HG02571 (cell line): Measurements from ENCODE around the gene KCNK5.

ENCODE experiments used
- ATAC-seq: cut with Tn5 transposase; IDR thresholded peaks from one replicate; pipeline ENCODE4 v1.9.1; 2021; ENCODE audit warnings: mild to moderate bottlenecking, moderate library complexity; ENCODE audit not compliant: unreplicated experiment

The KCNK5 gene

DNA sequence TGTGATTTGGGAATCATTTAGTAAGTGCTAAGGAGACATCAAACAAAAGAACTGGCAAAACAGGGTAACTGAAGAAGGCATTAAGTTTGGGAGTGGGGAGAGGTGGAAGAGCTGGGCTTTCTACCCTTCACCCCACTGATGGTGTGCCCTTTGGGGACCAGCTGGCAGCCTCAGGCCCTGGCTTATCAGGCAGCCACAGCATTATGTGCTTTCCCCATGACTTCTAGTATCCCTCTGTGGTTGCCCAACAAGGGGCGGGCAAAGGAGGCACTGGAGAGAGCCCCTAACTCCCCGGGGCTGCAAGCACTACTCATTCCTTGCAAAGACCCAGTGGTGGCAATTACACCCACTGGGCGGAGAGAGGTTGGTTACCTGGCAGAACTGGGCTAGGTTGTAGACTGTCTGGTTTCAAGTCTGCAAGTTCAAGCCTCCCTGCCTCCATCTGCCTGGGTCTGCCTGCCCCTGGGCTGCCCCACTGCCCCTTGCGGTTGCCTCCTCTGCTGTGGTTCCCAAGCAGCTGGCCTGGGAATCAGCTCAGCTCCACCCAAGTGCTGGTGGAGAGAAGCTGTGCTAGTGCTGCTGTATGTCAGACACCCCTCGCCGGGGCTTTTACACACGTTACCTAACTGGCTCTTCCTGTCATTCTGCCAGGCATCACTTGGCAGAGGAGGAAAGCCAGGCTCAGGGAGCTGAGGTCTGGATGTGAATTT lies 29.9 kb downstream of the KCNK5 start:
- no peak for ATAC-seq

DNA sequence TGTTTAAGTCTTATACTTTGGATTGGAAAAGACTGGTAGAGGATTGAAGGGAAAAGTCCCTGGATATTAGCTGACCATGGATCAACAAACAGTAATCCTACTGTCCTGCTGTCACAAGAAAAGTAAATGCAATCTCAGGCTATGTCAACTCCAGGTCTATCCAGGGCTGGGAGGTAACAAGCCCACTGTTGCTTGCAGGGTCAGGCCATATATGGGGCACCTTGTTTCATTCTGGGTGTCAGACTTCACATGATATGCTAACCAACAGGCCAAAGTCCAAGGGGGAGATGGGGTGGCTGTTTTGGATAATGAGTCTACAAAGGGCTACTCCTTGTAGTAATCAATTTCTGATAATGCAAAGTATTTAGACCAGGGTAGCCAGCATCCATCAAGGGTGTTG lies 30.7 kb downstream of the KCNK5 start:
- no peak for ATAC-seq

DNA sequence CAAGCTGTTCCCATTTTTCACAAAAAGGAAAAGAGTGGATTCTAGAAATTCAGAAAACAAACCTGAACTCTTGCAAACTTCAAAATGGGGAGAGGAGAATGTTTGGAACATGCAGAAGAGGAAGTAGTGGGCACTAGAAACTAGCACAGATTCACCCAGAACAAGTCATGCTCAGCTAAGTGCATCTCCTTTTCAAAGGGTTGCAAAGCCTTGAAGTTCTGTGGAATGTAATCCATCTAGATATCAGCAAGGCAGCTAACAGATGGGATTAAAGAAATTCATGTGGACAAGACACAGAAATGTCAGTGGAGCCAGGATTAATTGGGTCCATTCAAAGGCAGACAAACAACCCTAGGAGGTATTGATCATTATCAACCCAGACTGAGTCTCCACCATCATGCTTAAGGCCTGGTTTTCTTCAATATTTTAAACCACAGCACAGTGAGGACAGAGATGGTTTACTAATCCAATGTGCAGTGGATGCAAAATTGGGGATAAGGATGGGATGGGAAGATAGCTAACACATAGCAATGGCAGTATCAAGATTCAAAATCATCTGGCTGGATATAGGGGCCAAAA lies 31.3 kb downstream of the KCNK5 start:
- ATAC-seq: no peak

DNA sequence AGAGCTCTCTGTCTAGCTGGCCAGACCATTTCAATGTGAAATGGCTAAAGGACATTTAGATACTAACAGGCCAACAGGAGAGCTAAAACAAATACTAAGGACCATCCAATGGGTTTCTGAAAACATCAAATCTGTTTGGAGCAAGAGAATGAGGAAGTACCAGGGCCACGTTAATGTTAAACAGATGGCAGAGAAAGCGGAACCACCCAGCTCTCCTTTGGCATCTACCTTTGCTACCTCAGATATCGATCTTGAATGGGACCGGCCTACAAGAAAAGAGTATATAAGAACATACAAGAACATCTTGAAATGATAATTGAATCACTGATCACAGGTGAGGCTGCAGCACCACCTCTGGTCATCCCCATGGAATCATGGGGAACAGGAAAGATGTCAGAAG lies 31.8 kb downstream of the KCNK5 start:
- no peak for ATAC-seq

DNA sequence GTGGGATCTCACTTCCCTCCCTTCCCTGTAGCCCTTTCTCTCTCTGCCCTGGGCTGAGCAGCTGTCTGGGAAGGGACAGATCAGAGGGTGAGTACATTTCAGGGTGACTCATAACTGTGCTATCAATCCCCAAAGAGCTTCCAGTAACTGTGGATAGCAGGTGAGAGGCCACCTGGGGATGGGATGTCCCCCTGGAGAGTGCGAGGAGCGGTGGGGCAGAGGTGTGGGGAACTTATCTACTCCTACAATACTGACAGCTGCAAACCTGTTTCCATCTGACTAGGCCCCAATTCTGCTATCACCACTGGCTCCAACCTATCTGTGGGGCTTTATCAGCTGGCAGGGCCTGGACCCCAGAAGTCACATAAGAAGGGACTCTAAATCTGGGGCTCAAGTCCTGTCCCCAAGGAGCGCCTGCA lies 32.6 kb downstream of the KCNK5 start:
- ATAC-seq: no peak

DNA sequence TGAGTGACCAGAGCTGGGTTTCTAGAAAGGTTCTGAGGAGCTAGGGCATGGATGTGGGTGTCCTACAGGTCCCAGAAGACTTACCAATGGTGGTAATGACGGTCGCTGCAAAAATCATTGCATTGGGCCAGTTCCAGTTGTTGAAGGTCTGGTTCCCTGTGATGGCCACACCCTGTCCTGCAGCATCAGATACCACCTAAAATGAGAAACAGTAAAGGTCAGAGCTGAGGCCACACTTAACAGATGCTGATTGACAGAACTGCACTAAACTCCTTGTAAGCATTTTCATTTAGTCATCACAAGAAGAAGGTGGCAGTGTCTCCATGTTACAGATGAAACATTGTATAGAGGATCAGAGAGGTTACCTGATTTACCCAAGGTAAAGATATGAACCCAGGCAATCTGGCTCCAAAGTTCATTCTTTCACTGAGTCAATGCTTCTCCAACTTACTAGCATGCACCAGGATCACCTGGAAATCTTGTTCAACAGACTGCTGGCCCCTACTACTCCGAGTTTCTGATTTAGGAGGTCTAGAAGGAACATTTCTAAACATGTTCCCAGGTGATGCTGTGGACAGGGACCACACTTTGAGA lies 33.4 kb downstream of the KCNK5 start:
- ATAC-seq: no peak

DNA sequence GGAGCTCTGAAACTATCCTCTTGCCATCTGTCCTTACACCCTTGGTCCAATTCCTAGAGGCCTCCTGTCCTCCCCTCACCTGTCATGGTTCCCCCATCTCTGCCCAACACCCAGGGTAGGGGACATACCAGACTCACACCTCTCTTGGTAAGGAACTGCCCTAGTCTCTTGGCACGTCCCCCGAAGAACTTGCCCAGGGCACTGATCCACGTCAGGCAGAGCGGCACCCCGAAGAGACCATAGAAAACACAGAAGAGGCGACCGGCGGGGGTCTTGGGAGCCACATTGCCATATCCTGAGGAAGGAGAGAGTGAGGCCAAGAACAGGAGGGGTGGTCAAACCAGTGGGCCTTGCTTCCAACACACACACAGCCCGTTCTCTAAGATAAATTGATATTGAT lies 34.8 kb downstream of the KCNK5 start:
- ATAC-seq: no peak

DNA sequence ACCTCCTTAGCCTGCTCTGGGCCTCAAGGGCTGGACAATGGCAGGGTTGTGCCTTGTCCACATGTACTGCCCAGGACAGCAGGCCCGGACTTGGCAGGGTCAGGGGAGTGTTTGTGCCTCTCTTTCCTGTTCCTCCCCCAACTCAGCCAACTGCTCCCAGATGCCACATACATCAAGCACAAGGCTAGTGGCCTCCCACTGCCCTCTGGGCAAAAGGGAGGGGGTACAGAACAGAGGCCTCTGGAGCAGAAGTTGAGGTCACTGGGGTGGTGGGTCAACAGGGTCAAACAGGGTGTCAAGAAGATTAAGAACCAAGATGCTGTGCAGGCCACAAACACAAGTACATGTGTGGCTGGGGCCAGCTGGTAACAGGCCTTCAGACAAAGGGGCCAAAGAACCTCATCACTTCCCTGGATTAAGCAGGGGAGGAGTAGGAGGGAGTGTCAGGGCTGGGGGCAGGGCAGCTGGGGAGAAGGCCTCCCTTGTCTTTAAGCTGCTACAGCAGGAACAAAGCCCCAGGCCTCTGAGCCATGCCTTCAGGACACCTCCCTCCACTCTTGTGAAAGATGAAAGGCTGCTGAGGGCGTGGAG lies 36.0 kb downstream of the KCNK5 start:
- ATAC-seq: no peak

DNA sequence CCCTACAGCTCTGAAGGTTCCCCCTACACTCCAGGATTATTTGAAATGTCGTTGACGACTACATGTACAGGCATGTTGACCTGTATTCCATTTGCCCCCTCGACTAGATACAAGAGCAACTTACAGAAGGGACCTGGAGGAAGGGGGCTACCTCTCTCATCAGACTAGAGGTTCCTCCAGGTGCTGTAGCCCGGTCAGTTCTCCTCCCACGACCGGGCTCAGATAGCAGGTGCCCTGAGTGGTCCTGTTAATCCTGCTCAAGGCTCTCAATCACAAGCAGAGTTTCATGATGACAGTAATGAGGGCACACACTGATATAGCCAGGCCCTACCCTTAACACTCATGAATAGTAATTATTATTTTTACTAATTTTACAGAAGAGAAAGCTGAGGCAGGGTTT lies 36.5 kb downstream of the KCNK5 start:
- no peak for ATAC-seq

DNA sequence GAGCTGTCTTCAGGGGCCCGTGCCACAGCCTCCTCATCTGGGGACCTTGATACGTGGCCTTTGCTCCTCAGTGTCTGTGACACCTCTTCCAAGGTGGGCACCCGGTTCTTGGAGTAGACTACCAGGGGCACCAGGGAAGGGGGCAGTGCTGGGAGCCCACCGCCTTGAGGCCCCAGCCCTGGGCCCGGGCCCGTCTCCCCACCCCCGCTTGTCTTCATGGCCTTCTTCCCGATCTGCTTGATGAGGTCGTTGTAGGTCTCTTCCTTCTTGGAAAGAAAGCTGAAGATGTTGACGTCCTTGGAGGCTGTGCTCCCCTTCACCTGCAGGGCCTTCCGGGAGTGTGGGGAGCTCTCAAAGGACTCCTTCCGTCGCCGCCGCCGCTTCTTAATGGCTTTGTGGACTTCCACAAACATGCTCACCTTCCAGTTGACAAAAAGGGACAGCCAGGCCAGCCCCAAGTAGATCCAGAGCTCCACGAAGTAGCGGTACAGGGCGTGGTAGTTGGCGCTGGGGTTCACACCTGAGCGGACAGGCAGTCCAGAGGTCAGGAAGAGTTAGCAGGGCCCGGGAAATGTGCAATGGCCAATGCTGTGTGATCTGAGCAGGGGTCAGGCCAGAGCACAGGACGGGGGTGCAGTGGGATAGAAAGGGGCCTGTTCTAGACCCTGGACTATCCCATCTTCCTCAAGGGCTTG lies 37.9 kb downstream of the KCNK5 start:
- ATAC-seq: no peak

DNA sequence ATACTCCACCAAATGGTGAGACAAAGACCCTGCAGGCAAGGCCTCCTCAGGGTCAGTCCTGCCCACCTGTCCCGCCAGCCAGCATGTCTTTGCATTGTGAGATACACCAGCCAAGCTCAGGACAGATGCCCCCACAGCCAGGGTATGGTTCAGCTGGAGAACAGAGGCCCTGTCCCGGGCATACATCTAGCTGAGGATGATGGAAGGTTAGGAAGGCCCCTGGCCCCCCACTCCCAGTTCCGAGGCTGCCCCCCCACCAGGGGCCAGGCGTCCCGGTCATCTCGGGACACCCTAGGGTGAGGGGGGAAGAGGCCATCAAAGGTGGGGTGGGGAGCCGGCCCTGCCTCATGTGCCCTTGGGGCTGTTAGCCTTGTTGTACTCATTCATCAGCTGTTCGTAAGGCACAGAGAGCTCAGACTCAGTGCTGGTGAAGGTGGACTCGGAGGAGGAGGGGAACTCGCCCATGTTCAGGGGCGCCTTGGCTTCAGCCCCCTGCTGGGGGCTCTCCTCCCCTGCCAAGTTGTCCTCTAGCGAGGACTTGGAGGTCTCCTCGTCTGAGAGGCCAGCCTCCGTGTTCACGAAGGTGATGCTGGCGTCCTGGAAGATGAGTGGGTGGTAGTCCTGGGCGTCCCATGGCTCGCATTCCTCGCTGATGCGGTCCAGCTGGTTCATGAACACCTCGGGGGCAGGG lies 38.6 kb downstream of the KCNK5 start:
- no peak for ATAC-seq

DNA sequence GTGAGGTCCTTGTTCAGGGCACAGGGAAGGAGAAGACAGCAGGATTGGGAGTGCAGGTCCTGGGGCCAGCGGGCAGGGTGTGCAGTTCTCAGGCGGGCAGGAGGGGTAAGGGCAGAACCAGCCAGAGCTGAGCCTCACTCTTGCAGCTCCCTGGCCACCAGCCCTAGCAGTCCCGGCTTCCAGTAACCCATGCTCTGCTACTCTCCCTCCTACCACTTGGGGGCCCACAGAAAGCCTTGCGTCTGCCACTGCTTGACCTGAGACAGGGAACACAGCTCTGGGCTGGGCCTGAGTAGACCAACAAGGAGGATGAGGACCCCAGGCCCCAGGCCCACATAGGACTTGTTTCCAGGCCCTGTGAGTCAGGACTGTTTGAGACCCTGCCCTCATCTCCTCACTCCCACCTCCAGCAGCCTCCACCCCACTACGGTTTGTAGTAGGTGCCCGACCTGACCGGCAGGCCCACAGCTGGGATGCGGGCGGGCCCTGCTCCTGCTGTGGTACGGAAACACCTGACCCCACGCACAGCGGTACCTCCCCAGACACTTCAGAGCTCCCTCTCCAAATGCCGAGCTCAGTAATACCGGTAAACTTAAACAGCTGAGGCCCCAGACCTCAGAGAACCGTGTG lies 39.2 kb downstream of the KCNK5 start:
- ATAC-seq: no peak

DNA sequence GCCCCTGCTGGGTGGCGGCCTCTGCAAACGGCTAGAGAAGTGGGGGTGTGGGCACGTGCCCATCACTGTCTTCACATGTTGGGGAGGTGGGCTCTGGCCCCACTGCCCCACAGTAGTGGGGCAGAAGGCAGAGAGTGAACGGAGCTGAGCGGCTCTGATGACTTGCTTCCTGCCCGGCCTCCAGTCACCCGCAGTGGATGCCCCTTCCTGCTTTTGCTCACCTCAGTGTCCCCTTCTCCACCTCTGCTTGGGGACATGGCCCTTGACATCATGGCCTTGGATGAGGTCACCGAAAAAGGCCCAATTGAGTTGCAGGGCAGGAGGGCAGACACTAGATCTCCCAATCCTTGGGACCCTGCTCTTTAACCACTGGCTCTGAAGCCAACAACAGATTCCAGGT lies 40.1 kb downstream of the KCNK5 start:
- ATAC-seq: no peak

DNA sequence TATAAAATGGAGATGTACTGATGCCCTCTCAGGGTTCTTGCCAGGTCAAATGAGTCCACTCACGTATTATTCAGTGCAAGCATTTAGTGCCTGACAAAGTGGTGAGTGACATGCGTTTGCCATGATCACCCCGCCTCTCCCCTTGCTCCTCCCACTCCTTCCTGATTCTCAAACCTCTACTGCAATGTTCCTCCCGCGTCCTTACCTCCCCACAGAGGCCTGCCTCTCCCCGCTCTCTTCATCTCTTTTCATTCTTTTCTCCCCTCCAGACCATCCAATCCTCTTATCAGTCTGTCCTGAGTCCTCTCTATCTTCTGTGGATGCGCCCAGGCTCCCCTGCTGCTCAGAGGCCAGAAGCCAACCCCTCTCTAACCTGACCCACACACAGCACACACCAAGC lies 40.7 kb downstream of the KCNK5 start:
- ATAC-seq: no peak

DNA sequence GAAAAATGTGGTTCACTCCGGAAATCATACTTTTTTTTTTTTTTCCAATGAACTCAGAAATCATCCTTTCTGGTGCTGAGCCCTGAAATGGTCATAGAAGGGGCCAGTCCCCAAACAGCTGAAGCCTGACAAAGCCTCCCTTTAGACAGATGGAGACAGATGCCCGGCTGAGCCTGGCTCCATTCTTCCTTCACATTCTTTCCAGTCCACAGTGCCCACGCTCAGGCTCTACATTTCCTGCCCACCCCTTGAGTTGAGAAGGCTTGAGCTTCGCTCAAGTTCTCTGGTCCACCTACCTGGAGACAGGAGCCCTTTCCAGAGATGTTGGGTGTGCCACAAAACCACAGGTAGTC lies 41.2 kb downstream of the KCNK5 start:
- ATAC-seq: no peak

DNA sequence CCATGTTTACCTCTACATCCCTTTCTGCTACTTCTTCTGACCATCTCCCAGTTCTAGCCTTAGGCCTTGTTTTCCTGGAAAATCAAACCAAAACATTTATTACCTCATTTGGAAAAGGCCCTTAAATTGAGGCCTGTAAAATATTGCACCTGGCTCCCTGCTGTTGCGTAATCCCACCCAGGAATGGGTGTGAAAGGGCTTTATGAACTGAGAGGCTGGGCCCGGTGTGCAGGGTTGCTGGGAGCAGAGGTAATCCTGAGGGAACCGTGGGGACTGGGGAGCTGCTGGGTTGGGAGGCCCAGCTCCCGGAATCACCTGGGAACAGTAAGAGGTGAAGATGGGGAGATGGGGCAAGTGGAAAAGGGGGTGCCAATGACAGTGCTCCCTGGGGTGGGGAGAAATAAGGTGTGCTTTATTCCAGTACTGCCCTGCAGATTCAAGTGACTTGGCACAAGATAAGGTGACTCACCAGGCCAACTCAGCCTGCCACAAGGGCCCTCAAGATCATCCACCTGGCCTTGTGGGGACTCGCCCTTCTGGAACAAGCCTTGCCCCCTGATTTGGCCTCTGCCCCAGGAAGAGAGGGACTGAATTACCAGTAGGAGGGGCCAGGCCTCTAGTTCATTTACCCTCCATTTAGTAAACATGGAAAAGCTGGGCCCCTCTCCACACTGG lies 44.2 kb downstream of the KCNK5 start:
- no peak for ATAC-seq

DNA sequence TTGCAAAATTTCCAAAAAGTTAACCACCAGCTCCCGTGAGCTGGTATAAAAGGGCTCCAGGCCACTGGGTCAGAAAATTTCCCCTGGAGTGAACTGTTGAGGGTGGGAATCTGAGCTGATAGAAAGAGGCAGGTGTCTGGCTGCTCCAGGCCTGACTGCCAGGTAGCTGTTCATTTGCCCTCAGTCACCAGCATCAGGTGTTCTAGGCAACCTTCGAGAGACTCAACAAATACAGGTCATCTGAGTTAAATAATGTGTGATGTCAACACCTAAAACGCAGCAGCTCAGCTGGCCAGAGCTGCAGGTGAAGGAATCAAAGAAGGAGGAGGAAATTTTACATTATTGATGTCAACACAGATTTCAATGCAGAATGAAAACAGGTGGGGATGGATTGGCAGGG lies 46.7 kb downstream of the KCNK5 start:
- ATAC-seq: no peak

DNA sequence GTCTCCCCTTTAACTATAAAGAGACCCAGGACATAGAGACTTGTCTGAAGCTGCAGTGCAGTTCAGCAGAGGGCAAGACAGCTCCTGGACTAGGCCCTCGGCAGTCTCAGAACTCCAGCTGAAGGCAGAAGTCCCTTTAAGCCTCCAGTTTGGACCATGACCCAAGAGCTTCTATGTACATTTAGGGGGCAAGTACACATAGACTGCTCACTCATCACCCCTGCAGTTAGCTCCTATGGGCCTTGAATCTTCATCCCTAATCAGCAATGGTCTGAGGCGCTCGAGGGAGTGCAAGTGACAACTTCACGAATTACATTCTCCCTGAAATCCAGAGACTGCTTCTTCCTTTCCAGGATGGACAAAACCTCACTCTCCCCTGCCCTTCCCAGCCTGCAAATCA lies 47.4 kb downstream of the KCNK5 start:
- no peak for ATAC-seq

DNA sequence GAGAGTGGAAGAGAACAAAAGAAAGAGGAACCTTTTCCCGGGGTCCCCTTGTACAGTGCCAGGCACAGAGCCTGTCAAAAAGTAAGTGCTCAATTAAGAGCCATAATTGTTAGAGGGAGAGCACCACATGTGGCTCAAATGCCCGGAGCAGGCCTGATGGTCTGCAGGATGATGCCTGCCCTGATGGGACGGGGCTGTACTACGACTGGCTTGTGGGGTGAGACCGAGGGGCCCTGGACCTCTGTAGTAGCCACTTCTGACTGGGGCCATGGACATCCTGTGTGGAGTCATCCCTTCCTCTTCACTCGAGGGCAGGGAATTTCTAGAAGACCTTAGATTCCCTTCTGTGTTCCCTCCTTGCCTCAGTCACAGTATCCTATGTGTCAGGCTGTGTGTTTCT lies 47.9 kb downstream of the KCNK5 start:
- ATAC-seq: no peak

DNA sequence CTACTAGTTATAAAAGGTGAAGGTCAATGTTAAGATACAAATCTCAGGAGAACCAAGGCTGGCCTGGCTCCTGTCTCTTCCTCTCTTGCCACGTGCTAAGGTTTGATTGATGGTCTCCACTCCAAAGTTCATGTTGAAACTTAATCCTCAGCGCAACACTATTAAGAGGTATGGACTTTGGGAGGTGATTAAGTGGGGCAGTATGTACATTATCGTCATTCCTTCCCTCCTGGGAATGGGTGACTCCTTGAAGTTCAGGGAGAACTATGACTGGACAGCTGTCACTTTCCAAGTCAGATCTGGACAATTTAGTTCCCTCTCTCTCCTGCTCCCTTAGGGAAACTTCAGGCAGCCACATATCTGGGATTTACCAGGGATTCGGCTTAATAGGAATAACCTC lies 50.5 kb downstream of the KCNK5 start:
- no peak for ATAC-seq
